HL-60/S4 treated with phorbol 12-myristate 13-acetate at 8.2 ng/mL for 4 days and 3 days (cell line): ENCODE results near the gene ZNF451.
"Not testable (repeated sequence)": the region's sequence is repeated elsewhere in the genome, so short reads cannot be mapped to it uniquely, and the experiment has no call there.

Source experiments
- in situ Hi-C: fragments of 300-500 bp; cut with MboI; formaldehyde crosslinking; loops from 2 replicates; pipeline ENCODE4 v1.15.0; 2022; ENCODE audit warnings: low sequenced_read_pairs

The ZNF451 gene, protein sequence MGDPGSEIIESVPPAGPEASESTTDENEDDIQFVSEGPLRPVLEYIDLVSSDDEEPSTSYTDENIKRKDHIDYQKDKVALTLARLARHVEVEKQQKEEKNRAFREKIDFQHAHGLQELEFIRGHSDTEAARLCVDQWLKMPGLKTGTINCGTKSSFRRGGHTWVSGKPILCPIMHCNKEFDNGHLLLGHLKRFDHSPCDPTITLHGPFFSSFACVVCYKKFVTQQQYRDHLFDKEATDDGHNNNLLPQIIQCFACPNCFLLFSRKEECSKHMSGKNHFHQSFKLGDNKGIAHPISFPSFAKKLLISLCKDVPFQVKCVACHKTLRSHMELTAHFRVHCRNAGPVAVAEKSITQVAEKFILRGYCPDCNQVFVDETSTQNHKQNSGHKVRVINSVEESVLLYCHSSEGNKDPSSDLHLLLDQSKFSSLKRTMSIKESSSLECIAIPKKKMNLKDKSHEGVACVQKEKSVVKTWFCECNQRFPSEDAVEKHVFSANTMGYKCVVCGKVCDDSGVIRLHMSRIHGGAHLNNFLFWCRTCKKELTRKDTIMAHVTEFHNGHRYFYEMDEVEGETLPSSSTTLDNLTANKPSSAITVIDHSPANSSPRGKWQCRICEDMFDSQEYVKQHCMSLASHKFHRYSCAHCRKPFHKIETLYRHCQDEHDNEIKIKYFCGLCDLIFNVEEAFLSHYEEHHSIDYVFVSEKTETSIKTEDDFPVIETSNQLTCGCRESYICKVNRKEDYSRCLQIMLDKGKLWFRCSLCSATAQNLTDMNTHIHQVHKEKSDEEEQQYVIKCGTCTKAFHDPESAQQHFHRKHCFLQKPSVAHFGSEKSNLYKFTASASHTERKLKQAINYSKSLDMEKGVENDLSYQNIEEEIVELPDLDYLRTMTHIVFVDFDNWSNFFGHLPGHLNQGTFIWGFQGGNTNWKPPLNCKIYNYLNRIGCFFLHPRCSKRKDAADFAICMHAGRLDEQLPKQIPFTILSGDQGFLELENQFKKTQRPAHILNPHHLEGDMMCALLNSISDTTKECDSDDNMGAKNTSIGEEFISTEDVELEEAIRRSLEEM

GRCh38 chr6:57089687-57090457 is at the start of gene ZNF451:
ZNF451 (plus strand) TSS chr6:57090188; CDS start chr6:57090254, 66 bp downstream.
- in situ Hi-C loops, result no loop called here

DNA sequence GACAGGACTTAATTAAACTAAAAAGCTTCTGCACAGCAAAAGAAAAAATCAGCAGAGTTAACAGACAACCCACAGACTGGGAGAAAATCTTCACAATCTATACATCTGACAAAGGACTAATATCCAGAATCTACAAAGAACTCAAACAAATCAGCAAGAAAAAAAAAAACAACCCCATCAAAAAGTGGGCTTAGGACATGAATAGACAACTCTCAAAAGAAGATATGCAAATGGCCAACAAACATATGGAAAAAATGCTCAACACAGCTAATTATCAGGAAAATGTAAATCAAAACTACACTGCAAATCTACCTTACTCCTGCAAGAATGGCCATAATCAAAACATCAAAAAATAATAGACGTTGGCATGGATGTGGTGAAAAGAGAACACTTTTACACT is 45.9 kb upstream of the ZNF451 start:
- in situ Hi-C loops, result not testable (repeated sequence)

DNA sequence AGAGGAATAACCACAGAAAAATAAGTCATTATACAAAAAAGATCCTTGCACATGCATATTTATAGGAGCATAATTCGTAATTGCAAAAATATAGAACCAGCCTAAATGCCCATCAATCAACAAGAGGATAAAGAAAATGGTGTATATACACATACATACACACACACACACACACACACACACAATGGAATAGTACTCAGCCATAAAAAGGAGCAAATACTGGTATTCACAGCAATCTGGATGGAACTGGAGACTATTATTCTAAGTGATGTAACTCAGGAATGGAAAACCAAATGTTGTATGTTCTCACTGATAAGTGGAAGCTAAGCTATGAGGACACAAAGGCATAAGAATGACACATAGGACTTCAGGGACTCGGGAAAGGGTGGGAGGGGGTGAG is 45.4 kb upstream of the ZNF451 start:
- in situ Hi-C loops, result no loop called here

DNA sequence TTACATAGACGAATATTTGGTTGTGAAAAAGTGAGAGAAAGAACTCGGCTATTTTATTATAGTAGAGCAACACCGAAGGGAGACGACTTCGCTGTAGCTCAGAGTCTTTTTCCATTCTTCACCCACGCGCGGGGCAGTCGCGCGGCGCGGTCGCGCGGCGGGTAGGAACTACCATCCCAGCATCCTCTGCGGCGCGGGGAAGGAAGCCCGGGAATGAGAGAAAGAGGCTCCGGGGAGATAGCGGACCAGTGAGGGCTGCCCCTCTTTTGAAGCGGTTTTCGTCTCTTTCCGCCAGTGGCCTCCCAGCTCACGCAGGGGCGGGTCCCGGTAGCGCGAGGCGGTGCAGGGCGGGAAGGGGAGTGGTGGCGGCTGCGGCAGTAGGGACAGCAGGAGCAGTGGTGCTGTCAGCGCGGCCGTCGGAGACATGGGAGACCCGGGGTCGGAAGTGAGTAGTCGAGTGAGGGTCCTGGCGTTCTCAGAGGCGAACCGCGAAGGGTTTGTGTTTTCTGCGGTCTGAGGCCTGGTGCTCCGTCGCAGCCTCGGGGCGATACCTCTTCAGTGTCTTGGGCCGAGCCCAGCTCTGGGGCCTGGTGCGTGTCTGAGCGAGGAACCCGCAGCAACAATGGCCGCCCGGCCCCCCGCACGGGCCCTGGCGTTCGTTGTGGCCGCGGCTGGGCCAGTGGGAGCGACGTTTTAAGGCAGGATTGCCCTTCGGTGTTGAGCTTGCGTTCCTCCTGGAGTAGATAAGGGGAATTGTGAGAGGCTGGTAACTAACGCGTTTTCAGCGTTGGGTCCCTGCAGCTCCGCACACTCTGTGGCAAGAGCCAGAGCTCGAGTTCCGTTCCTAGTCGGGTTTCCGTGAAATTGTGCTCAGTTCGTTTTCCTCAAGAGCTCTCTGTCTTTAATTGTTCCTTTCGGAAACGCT is 43.4 kb upstream of the ZNF451 start, which contains the start of gene KIAA1586:
TSS of gene KIAA1586 (plus strand) at position 362 of the 925 bp plus-strand sequence. CDS start at position 425, 63 bp downstream.
- in situ Hi-C loops, result not testable (repeated sequence)

GRCh38 chr6:57047257-57047585 is 42.8 kb upstream of the ZNF451 start:
- in situ Hi-C loops, result not testable (repeated sequence)

DNA sequence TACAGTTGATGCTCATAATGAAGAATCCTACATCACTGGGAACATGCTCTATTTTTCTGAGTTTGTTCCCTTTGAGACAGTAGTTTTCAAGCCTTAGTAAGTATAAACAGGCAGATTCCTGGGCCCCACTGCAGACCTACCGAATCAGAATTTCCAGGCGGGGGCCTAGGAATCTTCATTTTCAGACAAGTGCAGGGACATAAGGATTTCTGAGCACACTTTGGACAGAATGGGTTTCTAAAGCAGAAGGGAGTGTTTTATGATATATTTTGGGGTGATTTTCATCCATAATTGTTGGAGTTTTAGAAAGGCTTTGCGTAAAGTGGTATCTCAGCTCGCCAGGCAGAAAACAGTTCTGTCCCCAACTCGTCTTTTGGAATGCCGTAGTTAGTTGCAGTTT is 42.1 kb upstream of the ZNF451 start:
- in situ Hi-C loops, result not testable (repeated sequence)

DNA sequence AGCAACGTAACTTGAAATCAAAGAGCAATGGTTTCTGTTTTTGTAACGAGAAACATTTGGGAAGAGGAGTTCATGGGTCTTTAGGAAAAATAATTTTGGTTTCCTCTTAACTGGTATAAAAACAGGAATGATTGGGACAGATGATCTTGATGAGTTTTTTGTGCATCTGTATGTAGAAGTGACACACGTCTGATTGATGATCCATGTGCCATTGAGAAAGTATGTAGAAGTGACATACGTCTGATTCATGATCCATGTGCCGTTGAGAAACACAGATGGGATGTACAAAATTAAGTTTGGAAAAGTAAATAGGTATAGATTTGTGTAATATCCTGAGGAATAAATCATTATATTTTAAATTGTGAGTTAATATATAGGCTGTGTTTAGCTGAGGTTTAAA is 41.4 kb upstream of the ZNF451 start:
- in situ Hi-C loops, result no loop called here

- in situ Hi-C loops, result no loop called here
These were observed 26.1 kb upstream of the ZNF451 start for GRCh38 chr6:57063847-57064246.

DNA sequence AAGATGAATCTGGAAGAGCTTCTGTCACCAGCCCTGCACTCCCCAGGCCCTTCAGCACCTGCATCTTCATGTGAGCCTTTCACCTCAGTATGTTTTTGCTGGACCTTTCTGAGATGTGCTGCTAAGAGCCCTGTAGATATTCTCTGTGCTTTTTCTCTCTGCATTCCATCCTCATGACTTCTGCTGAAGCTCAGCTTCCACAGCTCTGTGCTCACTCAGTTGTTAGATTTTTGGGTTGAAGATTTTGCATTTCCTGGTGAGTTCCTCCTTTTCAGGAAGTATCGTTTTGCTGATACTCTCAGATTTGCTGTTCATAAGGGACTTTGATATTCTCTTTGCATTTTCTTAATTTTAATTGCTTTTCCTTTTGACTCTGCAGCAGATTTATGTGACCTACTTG is 25.2 kb upstream of the ZNF451 start:
- in situ Hi-C loops, result no loop called here

DNA sequence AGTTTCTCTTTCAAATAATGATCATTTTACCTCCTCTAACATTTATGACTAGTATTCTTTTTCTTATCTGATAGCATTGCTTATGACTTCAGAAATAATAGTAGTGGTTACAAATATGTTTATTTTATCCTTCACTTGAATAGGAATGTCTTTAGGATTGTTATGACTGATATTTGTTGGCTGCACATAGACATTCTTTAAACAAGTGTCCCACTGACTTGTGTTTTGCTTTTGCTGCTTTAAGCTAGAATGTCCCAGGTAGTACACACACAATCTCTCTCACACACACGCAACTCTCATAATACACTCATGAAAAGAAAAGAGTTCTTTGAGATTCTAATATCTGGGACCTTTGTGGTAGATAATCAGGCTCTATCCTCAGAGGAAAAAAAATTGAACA is 21.9 kb upstream of the ZNF451 start:
- in situ Hi-C loops, result no loop called here

DNA sequence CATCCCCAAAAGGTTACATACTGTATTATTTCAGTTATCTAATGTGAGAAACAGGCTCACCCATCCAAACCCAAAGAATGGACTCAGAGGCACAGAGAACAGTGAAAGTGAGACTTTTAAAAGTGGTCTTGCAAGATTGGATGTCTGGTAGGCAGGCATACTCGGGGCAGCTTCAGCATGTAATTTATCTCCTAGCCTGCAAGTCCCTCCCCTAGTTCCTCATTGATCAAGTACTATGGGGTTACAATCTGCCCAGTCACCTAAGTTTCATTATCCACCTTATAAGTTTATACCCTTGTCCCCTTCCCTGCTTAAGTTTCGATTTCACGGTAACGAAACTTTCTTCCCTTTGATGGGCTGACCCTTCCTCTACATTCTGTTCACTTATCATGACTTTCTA is 20.8 kb upstream of the ZNF451 start:
- in situ Hi-C loops, result no loop called here

DNA sequence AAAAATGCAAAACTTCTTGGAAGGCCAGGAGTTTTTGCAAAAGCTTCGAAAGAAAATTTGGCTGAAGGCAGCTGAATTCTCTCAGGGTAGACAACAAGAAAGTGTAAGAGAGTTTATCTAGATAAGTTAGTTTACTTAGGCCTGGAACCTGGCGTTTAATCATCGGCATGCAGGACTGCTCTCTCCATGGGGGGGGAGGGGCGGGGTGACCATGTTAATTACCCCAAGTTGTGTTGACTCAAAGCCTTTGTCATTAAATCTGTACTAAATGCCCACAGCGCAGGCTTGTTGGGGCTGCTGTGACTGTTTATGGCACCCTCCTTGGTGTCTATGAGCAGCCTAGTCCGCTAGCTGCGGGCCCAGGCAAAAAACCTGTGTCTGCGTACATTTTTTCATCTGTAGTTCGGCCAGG is 20.1 kb upstream of the ZNF451 start:
- in situ Hi-C loops, result no loop called here

DNA sequence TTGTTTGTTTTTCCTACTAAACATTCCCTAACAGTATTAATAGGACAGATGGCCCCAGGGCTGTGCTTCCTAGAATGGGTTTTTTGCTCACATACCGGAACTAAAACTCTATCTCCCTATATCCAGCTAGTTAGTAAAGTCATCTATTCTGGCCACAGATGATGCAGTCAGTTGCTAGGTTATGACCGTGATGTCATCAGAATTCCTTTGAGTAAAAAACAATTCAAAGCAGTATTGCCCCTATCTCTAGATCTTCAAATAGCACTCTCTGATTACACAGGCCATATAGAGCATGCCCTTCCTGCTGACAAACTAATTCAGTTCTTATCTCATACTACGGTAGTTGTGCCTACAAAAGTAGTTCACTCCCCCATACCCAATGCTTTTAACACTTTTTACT is 17.9 kb upstream of the ZNF451 start:
- in situ Hi-C loops, result no loop called here

DNA sequence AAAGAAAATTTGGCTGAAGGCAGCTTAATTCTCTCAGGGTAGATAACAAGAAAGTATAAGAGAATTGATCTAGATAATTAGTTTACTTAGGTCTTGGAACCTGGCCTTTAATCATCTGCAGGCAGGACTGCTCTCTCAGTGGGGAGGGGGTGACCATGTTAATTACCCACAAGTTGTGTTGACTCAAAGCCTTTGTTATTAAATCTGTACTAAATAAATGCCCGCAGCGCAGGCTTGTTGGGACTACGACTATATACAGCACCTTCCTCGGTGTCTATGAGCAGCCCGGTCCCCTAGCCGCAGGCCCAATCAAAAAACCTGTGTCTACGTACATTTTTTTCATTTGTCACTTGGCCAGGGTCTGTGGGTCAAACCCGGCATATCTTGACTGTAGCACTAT is 15.6 kb upstream of the ZNF451 start:
- in situ Hi-C loops, result no loop called here

- in situ Hi-C loops, result no loop called here
These were observed 14.9 kb upstream of the ZNF451 start for GRCh38 chr6:57075092-57075491.

DNA sequence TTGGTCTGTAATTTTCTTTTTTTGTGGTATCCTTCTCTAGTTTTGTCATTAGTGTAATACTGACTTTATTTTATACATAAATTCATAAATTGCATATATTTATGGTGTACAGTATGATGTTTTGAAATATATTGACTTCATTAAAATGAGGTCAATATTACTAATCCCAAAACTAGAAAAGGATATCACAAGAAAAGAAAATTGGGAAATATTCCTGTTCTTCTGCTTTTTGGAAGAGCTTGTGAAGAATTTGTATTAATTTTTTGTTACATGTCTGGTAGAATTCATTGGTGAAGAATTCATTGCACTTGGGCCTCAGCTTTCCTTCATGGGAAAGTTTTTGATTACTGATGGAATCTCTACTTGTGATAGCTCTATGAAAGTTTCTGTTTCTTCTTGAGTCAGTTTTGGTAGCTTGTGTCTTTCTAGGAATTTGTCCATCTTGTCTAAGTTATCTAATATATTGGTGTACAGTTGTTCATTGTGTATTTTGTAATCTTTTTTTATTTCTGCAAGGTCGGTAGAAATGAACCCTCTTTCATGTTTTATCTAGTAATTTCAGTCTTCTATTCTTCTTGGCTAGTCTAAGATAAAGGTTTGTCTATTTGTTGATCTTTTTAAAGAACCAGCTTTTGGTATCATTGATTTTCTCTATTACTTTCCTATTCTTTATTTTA is 11.3 kb upstream of the ZNF451 start:
- in situ Hi-C loops, result no loop called here

DNA sequence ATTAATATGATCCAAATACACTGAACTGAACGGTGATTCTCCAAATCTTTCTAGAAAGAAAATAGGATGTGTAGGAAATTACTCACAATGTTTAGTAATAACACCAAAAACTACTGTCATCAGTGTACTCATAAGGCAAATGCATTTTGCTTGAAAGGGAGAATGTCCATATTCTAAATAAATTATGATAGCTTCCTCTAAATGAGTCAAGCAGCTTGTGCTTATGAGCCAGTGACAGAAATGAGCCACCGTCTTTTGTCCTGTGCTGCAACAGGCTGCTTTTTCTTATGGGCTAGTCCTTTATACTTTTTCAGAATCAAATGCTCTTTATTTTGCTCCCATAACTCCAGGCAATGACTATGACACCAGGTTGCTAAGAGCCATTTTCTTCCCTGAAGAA is 4.5 kb upstream of the ZNF451 start:
- in situ Hi-C loops, result no loop called here

GRCh38 chr6:57086843-57087242 is 3.1 kb upstream of the ZNF451 start:
- in situ Hi-C loops, result no loop called here

GRCh38 chr6:57087916-57088315 is 2.1 kb upstream of the ZNF451 start:
- in situ Hi-C loops, result no loop called here
